Mucosa of descending colon (tissue), 3 donors: ENCODE measurements around the gene C3orf85. TPM values are rescaled to one million over a fixed set of nuclear protein-coding genes. Genes with fewer than 3 reads are reported as not detected.

Experiments used
- ATAC-seq: fragments of 200-7000 bp; cut with Tn5 transposase; one replicate; pipeline ENCODE4 v1.9.1; 2020; ENCODE audit warnings: mild to moderate bottlenecking, moderate library complexity
- DNase-seq, 3 donors: peaks; one replicate each; pipeline ENCODE4 v3.0.0-alpha.2; 2020
- H3K36me3 ChIP-seq: fragments of 200-600 bp; one replicate; pipeline ENCODE4 v1.8.0; 2021; ENCODE audit warnings: low read depth, mild to moderate bottlenecking
- H3K4me1 ChIP-seq: fragments of 200-600 bp; one replicate; pipeline ENCODE4 v1.8.0; 2021; ENCODE audit warnings: low read depth, mild to moderate bottlenecking
- H3K4me3 ChIP-seq: fragments of 200-600 bp; one replicate; pipeline ENCODE4 v1.8.0; 2021; ENCODE audit warnings: mild to moderate bottlenecking
- H3K9me3 ChIP-seq: fragments of 200-600 bp; one replicate; pipeline ENCODE4 v1.8.0; 2021; ENCODE audit warnings: mild to moderate bottlenecking
- intact Hi-C, 2 donors: fragments of 100-400 bp; cut with DNase I in 1 of 2; cut with micrococcal nuclease in 1 of 2; formaldehyde crosslinking; loops; one replicate each; pipeline versions ENCODE4 v1.11.0 to v1.11.1; 2022; cut with DNase I, micrococcal nuclease
- total RNA-seq, 3 donors: library from RNA; stranded (reverse); fragmentation: NEBNext Ultra II Directional in 2 of 3; extraction: Animal tissue kit (Norgen Biotek cat#: 25700) in 2 of 3; gene quantifications; one replicate each; pipeline versions ENCODE4 v1.2.1 to v1.2.4, GENCODE V29; 2021 to 2023
- TF ChIP-seq, protein P1 (sequence below): fragments of 200-600 bp; IDR thresholded peaks from one replicate; pipeline ENCODE4 v1.8.0; 2022; ENCODE audit warnings: antibody characterized with exemption, mild to moderate bottlenecking
- donor health status: DM: no; HTN: no; CAD: no; lungs with moderate emphysema.
- donor health status: DM: no; HTN: no; CAD: no.
- donor health status: DM: no; HTN: yes; CAD: no.

Gene C3orf85
- total RNA-seq, 3 donors from 2014 or later, result 13.0 to 32.6 (median 13.1) TPM

DNA sequence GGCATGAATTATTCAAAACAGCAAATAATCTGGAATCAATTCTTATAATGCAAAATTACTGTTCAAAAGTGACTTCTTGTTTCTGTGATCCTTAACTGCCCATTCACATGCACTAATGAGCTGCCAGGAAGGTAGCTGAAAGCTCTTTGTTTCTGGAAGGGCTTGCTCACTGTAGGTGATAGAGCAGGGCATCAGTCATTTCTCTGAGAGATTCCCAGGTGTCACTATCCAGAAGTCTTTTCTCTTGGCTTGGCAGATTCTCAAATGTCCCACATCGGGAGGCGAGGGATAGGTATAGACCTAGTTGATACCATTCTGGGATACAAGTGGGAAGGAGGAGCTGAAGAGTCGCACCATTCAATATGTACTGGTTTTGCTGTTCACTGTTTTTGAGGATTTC, 35.0 kb downstream of the C3orf85 start:
- Histone ChIP-seq H3K4me1 (no peaks in the 10 kb centered on the region), H3K36me3 (no peaks in the 10 kb centered on the region), H3K4me3 (no peak overlapping the region), H3K9me3 (no peaks in the 10 kb centered on the region)
- DNase-seq, result no peak
- TF ChIP-seq, protein P1, sequence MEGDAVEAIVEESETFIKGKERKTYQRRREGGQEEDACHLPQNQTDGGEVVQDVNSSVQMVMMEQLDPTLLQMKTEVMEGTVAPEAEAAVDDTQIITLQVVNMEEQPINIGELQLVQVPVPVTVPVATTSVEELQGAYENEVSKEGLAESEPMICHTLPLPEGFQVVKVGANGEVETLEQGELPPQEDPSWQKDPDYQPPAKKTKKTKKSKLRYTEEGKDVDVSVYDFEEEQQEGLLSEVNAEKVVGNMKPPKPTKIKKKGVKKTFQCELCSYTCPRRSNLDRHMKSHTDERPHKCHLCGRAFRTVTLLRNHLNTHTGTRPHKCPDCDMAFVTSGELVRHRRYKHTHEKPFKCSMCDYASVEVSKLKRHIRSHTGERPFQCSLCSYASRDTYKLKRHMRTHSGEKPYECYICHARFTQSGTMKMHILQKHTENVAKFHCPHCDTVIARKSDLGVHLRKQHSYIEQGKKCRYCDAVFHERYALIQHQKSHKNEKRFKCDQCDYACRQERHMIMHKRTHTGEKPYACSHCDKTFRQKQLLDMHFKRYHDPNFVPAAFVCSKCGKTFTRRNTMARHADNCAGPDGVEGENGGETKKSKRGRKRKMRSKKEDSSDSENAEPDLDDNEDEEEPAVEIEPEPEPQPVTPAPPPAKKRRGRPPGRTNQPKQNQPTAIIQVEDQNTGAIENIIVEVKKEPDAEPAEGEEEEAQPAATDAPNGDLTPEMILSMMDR, result no peak
- no peak for ATAC-seq
- intact Hi-C loops, result no loop called here

DNA sequence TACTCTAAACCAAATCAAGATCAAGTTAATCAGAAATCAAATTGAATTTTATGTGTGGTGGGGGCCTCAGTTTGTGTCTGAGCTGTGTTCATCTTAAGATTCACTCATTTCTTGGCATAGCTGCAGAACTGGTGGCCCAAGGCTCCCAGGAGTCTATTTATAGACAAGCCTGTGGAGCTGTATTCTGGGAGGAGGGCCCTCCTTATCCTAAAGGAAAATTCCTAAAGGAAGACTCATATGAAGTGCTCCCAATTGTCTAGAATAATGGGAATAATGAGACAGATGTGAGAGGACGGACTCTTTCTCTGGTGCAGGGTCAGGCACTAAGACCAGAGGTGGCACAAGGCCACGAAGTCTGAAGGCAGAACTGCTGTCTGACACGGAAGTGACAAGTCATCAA, 38.9 kb downstream of the C3orf85 start:
- no peak for DNase-seq
- intact Hi-C loops, result no loop called here
- Histone ChIP-seq H3K9me3 (no peaks in the 10 kb centered on the region), H3K36me3 (no peaks in the 10 kb centered on the region), H3K4me3 (no peak overlapping the region), H3K4me1 (no peaks in the 10 kb centered on the region)
- no peak for ATAC-seq
- TF ChIP-seq, protein P1, result no peak

DNA sequence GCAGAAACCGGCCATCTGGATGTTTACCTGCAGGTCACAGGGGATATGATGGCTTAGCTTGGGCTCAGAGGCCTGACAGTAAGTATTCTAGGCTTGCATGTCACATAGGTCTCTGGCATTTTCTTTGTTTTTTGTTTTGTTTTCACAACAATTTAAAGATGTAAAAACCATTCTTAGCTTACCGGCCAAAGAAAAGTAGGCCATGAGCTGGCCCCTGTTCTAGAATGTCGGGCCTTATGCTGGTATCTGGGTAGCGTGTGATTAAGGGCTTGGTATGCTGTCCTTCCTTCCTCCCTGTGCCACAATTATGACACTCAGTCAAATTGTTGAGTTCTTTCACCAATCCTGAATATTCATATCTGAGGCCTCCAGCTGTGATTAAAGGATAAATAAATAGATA, 40.2 kb downstream of the C3orf85 start:
- intact Hi-C loops, result no loop called here
- Histone ChIP-seq H3K4me1 (no peaks in the 10 kb centered on the region), H3K4me3 (no peak overlapping the region), H3K36me3 (no peaks in the 10 kb centered on the region), H3K9me3 (no peaks in the 10 kb centered on the region)
- ATAC-seq, result no peak
- DNase-seq, result no peak
- TF ChIP-seq, protein P1, result no peak

DNA sequence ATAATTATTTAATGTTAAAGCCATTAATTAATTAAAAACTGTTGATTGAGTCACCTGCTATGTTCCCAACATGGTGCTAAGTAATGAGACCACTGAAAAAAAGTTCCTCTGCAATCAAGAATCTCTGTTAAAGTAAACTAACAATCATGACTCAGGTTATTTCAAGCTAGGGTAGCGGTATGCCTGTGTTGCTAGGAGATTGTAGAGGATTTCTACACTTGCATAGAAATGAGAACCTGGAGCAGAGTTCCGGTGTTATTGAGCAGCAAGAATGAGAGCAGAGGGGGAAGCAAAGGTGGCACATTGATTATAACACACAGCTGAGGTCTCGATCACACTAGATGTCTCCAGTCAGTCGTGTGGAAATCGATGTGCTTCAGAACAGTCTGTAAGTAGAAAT, 41.4 kb downstream of the C3orf85 start:
- Histone ChIP-seq H3K9me3 (no peaks in the 10 kb centered on the region), H3K4me1 (no peaks in the 10 kb centered on the region), H3K36me3 (no peaks in the 10 kb centered on the region), H3K4me3 (no peak overlapping the region)
- no peak for ATAC-seq
- TF ChIP-seq, protein P1, result no peak
- DNase-seq, result no peak
- intact Hi-C loops, result no loop called here

DNA sequence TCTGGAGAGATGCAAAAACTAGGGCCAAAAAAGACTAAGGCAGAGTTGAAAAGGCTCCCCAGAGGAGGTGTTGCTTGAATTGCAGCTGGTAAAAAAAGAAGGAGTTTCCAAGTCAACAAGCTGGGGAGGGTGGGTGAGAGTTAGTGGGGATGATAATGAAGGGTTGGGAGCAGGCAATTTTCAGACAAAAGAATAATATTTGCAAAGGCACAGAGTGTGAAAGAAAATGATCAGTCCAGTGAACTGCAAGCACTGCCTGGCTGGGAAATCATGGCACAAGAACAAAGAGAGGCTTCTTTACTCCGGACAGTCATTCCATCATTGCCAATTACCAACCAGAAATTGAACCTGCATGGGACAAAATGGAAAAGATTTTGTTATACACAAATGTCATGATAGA, 42.2 kb downstream of the C3orf85 start:
- no peaks in the 10 kb centered on the region for H3K9me3 ChIP-seq

More for the DNA sequence above, 42.2 kb downstream of the C3orf85 start:
- TF ChIP-seq, protein P1, result no peak
- no peak for ATAC-seq
- Histone ChIP-seq H3K36me3 (no peaks in the 10 kb centered on the region), H3K4me3 (no peak overlapping the region), H3K4me1 (no peaks in the 10 kb centered on the region)
- intact Hi-C loops, result no loop called here
- no peak for DNase-seq
